CD4-positive, alpha-beta T cell (primary cell): Measurements from ENCODE around the gene OSBPL10. TPM values are rescaled to one million over a fixed set of nuclear protein-coding genes. Genes with fewer than 3 reads are reported as not detected.

Source experiments
- ATAC-seq: fragments of 200-7000 bp; cut with Tn5 transposase; one replicate; pipeline ENCODE4 v1.10.0; 2022; ENCODE audit warnings: mild to moderate bottlenecking; ENCODE audit not compliant: poor library complexity
- CTCF ChIA-PET: fragments of 350-600 bp; sonication (Branson Sonifier 250); formaldehyde crosslinking; loops from one replicate; lab custom pipeline; 2021; ENCODE audit warnings: antibody characterized with exemption, inconsistent platforms; lab: Charles Lee
- POLR2A ChIA-PET: fragments of 350-600 bp; sonication (Branson Sonifier 250); formaldehyde crosslinking; loops from one replicate; lab custom pipeline; 2021; ENCODE audit warnings: antibody characterized with exemption, inconsistent platforms; lab: Charles Lee
- DNase-seq, 14 experiments: peaks; one replicate each; pipeline ENCODE4 v3.0.0-alpha.2; 2013 to 2020; ENCODE audit warnings: mixed read lengths in 2 of 14
- H3K27ac ChIP-seq, 2 donors: one replicate each; pipeline versions ENCODE4 v1.5.1 to v1.7.0; 2013; ENCODE audit warnings: low read length in 2 of 2, low read depth in 1 of 2, mild to moderate bottlenecking in 1 of 2
- H3K27me3 ChIP-seq, 2 experiments: 1 replicate in 1 of 2; 2 replicates in 1 of 2; pipeline versions ENCODE4 v1.6.1 to v1.7.0; 2013; ENCODE audit warnings: low read length in 2 of 2, control low read depth in 1 of 2, mild to moderate bottlenecking in 1 of 2, moderate library complexity in 1 of 2; ENCODE audit not compliant: insufficient read depth in 2 of 2, control insufficient read depth in 1 of 2
- H3K36me3 ChIP-seq: one replicate; pipeline ENCODE4 v1.6.1; 2013; ENCODE audit warnings: low read length, control low read depth; ENCODE audit not compliant: insufficient read depth
- H3K4me1 ChIP-seq: one replicate; pipeline ENCODE4 v1.6.1; 2013; ENCODE audit warnings: low read length, control low read depth; ENCODE audit not compliant: insufficient read depth
- H3K4me3 ChIP-seq: one replicate; pipeline ENCODE4 v1.5.1; 2013; ENCODE audit warnings: mild to moderate bottlenecking, low read length, moderate library complexity
- H3K9me3 ChIP-seq, 2 experiments: 1 replicate in 1 of 2; 2 replicates in 1 of 2; pipeline versions ENCODE4 v1.6.1 to v1.7.0; 2013; ENCODE audit warnings: low read length in 2 of 2, mild to moderate bottlenecking in 2 of 2, control low read depth in 1 of 2, moderate library complexity in 1 of 2; ENCODE audit not compliant: control insufficient read depth in 1 of 2, insufficient read depth in 1 of 2
- H3K27ac Mint-ChIP-seq: one replicate; pipeline ENCODE4 v1.8.0; 2020; ENCODE audit warnings: mixed read lengths
- H3K27me3 Mint-ChIP-seq: one replicate; pipeline ENCODE4 v1.8.0; 2021; ENCODE audit warnings: mixed read lengths
- H3K36me3 Mint-ChIP-seq: one replicate; pipeline ENCODE4 v1.8.0; 2021; ENCODE audit warnings: low read depth, mixed read lengths
- H3K4me1 Mint-ChIP-seq: one replicate; pipeline ENCODE4 v1.8.0; 2021; ENCODE audit warnings: low read depth, mixed read lengths
- H3K4me3 Mint-ChIP-seq: one replicate; pipeline ENCODE4 v1.8.0; 2020; ENCODE audit warnings: mild to moderate bottlenecking, mixed read lengths
- H3K9me3 Mint-ChIP-seq: one replicate; pipeline ENCODE4 v1.8.0; 2020; ENCODE audit warnings: mixed read lengths
- CTCF ChIP-seq: fragments of 200-600 bp; IDR thresholded peaks from one replicate; pipeline ENCODE4 v1.8.0; 2022; ENCODE audit warnings: antibody characterized with exemption, mild to moderate bottlenecking
- intact Hi-C, 2 experiments: fragments of 100-400 bp; cut with DNase I in 1 of 2; cut with micrococcal nuclease in 1 of 2; formaldehyde crosslinking; loops; one replicate each; pipeline versions ENCODE4 v1.15.1 to v1.9.0; 2023 to 2025; cut with DNase I, micrococcal nuclease
- total RNA-seq, 174 experiments: library from RNA in 2 of 174; stranded (reverse) in 2 of 174; gene quantifications; one replicate each; pipeline ENCODE4 v1.2.3 and lab custom pipeline; 2021 to 2026

Gene OSBPL10
- total RNA-seq, 2 experiments from 2014 or later: not detected

- no peaks in the 10 kb centered on the region for H3K27me3 ChIP-seq
- ChIA-PET POLR2A (no interaction called here), CTCF (no interaction called here)
- no peak overlapping the region for H3K27ac Mint-ChIP-seq
- no peaks in the 10 kb centered on the region for H3K27me3 Mint-ChIP-seq
- H3K4me3 Mint-ChIP-seq: no peak overlapping the region
- H3K4me1 Mint-ChIP-seq: peaks cover 23% of the 10 kb centered on the region
- H3K4me3 ChIP-seq: no peak overlapping the region
- H3K36me3 Mint-ChIP-seq: no peaks in the 10 kb centered on the region
- intact Hi-C loops: no loop called here
- DNase-seq (no peak), ATAC-seq (no peak)
- no peaks in the 10 kb centered on the region for H3K36me3 ChIP-seq
- H3K4me1 ChIP-seq: peaks cover 14% of the 10 kb centered on the region
- TF ChIP-seq CTCF: no peak
- H3K9me3 ChIP-seq: peaks cover 4 to 5% of the 10 kb centered on the region in 2 experiments
- no peak overlapping the region for H3K27ac ChIP-seq
- H3K9me3 Mint-ChIP-seq: peaks cover 11% of the 10 kb centered on the region
These were observed 59.2 kb downstream of the OSBPL10 start for GRCh38 chr3:31921837-31922236.

GRCh38 chr3:31920310-31920709, 60.8 kb downstream of the OSBPL10 start:
- Mint-ChIP-seq H3K27ac (no peak overlapping the region), H3K4me3 (no peak overlapping the region), H3K36me3 (no peaks in the 10 kb centered on the region), H3K9me3 (peaks cover 11% of the 10 kb centered on the region), H3K4me1 (peaks cover 30% of the 10 kb centered on the region), H3K27me3 (no peaks in the 10 kb centered on the region)
- H3K36me3 ChIP-seq: no peaks in the 10 kb centered on the region
- intact Hi-C loops: no loop called here
- ATAC-seq (no peak), DNase-seq (no peak)
- no peak for TF ChIP-seq CTCF
- ChIA-PET CTCF (no interaction called here), POLR2A (no interaction called here)
- H3K27me3 ChIP-seq: no peaks in the 10 kb centered on the region
- H3K27ac ChIP-seq: no peak overlapping the region
- no peak overlapping the region for H3K4me3 ChIP-seq
- H3K4me1 ChIP-seq: peaks cover 15% of the 10 kb centered on the region
- peaks cover 4 to 5% of the 10 kb centered on the region in 2 experiments for H3K9me3 ChIP-seq

GRCh38 chr3:31919528-31919927, 61.5 kb downstream of the OSBPL10 start:
- Histone ChIP-seq H3K4me3 (no peak overlapping the region), H3K27ac (no peak overlapping the region), H3K9me3 (peaks cover 4 to 5% of the 10 kb centered on the region in 2 experiments), H3K36me3 (no peaks in the 10 kb centered on the region), H3K27me3 (no peaks in the 10 kb centered on the region), H3K4me1 (peaks cover 15% of the 10 kb centered on the region)
- intact Hi-C loops: no loop called here
- ChIA-PET POLR2A (no interaction called here), CTCF (no interaction called here)
- H3K27me3 Mint-ChIP-seq: no peaks in the 10 kb centered on the region
- no peak overlapping the region for H3K27ac Mint-ChIP-seq
- H3K4me3 Mint-ChIP-seq: no peak overlapping the region
- ATAC-seq (no peak), DNase-seq (no peak)
- H3K4me1 Mint-ChIP-seq: peaks cover 30% of the 10 kb centered on the region
- H3K9me3 Mint-ChIP-seq: peaks cover 11% of the 10 kb centered on the region
- no peaks in the 10 kb centered on the region for H3K36me3 Mint-ChIP-seq
- no peak for TF ChIP-seq CTCF
